HG02840 (cell line): ENCODE data around the gene INTS11.
A peak's percentile ranks its signal among the peaks of the same experiment; 100 is the strongest.
"Not testable (repeated sequence)": the region's sequence is repeated elsewhere in the genome, so short reads cannot be mapped to it uniquely, and the experiment has no call there.

Experiments used
- ATAC-seq: cut with Tn5 transposase; IDR thresholded peaks from one replicate; pipeline ENCODE4 v1.9.1; 2021; ENCODE audit warnings: mild to moderate bottlenecking, moderate library complexity, moderate number of reproducible peaks; ENCODE audit not compliant: unreplicated experiment, low FRiP score

Gene INTS11

DNA sequence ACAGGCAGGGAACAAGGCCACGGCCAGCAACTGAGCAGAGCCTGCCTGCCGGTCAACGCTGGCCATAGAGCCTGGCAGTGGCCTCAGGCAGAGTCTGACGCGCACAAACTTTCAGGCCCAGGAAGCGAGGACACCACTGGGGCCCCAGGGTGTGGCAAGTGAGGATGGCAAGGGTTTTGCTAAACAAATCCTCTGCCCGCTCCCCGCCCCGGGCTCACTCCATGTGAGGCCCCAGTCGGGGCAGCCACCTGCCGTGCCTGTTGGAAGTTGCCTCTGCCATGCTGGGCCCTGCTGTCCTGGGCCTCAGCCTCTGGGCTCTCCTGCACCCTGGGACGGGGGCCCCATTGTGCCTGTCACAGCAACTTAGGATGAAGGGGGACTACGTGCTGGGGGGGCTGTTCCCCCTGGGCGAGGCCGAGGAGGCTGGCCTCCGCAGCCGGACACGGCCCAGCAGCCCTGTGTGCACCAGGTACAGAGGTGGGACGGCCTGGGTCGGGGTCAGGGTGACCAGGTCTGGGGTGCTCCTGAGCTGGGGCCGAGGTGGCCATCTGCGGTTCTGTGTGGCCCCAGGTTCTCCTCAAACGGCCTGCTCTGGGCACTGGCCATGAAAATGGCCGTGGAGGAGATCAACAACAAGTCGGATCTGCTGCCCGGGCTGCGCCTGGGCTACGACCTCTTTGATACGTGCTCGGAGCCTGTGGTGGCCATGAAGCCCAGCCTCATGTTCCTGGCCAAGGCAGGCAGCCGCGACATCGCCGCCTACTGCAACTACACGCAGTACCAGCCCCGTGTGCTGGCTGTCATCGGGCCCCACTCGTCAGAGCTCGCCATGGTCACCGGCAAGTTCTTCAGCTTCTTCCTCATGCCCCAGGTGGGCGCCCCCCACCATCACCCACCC lies 6.9 kb upstream of the INTS11 start, which contains the start of gene TAS1R3:
TAS1R3 (plus strand) TSS at position 213 of the 898 bp plus-strand sequence; CDS start at position 279, 66 bp downstream.
- no peak for ATAC-seq

DNA sequence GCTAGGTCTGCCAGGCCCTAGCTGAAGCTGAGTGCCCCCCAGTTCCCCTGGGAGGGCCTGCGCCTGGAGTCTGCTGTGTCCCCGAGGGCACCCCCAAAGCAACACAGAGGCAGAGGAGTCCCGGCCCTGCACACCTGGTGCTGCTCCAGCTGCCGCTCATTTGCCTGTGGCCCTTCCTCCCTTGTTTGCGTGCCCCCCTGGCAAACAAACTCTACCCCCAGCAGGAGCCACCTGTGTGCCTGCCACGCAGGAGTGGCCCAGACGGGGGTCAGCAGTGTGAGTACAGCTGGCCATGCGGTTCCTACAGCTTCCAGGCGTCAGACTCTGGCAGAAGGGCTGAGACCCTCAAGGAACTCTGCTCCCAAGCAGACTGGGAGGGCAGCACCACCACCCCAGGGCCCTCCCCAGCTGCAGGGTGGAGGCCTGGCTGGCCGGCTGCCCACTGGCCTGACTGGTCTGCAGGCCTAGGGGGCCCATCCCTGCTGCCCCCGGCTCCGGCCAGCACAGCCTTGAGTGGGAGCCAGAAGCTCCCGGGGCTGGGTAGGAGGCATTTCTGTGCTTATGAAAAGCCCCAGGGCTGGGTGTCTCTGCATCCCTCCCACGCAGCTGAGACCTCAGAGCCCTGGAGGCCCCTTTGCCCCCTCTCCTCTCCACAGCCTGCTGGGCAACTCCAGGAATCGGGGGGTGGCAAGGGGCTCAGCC lies 6.1 kb upstream of the INTS11 start:
- ATAC-seq: no peak

DNA sequence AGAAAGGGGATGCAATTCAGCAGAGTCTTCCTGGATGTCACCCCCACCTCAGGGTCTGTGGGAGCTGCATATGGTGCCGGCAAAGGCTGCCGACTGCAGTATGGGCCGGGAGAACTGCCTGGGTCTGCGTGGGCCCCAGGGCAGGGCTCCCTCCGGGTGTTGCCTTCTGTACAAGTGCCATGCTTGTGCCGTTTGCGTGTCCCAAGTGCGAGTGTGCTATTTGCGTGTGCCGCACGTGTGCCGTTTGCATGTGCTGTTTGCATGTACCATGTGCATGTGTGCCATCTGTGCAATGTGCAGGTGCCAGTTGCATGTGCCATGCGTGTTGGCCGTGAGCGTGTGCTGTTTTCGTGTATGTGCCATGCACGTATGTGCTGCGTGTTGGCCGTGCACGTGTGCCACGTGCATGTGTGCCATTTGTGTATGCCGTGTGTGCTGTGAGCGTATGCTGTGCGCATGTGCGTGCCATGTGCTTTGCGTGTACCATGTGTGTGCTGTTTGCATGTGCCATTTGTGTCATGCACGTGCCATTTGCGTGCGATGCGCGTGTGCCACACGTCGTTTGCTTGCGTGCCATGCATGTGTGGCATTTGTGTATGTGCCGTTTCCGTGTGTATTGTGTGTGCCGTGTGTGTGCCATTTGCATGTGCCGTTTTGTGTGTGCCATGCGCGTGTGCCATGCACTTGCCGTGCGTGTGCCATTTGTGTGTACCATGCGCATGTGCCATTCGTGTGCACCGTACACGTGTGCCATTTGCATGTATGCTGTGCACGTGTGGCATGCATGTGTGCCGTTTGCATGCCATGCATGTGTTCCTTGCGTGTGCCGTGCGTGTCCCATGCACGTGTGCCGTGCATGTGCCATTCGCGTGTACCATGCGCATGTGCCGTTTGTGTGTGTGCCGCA lies 5.1 kb upstream of the INTS11 start:
- ATAC-seq: no peak

DNA sequence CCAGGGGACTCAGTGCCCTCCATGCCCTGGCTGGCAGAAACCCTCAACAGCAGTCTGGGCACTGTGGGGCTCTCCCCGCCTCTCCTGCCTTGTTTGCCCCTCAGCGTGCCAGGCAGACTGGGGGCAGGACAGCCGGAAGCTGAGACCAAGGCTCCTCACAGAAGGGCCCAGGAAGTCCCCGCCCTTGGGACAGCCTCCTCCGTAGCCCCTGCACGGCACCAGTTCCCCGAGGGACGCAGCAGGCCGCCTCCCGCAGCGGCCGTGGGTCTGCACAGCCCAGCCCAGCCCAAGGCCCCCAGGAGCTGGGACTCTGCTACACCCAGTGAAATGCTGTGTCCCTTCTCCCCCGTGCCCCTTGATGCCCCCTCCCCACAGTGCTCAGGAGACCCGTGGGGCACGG lies 3.8 kb upstream of the INTS11 start:
- no peak for ATAC-seq

DNA sequence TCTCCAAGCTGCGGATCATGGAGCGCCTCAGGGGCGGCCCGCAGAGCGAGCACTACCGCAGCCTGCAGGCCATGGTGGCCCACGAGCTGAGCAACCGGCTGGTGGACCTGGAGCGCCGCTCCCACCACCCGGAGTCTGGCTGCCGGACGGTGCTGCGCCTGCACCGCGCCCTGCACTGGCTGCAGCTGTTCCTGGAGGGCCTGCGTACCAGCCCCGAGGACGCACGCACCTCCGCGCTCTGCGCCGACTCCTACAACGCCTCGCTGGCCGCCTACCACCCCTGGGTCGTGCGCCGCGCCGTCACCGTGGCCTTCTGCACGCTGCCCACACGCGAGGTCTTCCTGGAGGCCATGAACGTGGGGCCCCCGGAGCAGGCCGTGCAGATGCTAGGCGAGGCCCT lies 2.8 kb upstream of the INTS11 start:
- no peak for ATAC-seq

DNA sequence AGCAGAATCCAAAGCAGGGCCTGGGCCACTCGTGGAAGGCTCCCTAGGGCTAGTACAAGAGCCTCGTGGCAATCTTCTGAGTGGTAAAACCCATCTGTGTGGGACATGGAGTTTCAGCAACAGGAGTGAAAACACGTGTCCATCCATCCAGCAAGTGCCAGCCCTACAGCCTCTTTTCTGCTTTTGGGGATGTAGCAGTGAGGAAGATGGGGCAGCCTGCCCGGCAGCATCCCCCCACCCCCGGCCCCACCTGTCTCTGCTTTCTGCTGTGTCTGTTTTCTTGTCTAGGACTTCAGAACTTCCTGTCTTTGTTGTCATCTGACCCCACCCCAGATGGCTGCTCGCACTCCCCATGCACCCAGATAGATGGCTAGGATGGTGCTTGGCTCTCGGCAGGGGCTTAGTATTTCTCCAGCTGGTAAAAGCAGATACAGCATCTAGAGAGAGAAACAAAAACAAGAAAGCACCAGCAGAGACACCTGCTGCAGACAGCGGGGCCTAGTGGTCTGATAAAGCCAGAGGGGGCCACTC lies 1.7 kb upstream of the INTS11 start:
- no peak for ATAC-seq

DNA sequence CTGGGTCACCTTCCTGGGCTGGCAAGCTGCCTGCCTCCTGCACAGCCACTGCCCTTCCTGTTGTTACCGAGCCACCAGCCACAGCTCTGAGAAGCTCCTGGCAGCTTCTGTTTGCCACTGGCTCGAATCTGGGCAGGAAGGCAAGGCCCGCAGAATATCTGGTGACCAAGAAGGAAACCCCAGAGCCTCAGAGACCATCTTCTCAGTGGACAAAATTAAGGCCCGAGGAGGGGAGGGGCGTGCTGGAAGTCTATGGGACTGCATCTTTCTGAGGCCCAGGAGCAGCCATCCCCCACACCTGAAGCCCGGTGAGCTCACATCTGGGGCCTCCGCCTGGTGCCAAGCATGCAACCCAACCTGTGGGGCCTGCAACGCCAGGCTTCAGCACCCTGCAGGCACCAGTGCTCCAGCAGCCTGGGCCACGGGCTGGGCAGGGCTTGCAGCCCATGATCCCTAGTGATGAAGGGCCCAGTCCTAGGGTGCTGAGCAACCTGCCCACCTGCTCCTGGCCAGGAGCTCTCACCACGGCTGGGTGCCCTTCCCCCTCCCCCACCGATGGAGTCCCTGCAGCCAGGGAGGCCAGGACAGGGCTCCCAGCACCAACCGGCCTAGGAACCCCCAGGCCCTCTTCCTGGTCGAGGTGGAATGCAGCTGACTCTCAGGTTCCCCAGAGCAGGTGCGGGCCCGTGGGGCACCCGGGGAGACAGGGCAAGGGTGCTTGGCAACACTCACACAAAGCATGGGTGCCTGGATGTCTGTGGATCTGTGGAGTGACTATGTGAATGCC lies 1.0 kb upstream of the INTS11 start:
- ATAC-seq: no peak

DNA sequence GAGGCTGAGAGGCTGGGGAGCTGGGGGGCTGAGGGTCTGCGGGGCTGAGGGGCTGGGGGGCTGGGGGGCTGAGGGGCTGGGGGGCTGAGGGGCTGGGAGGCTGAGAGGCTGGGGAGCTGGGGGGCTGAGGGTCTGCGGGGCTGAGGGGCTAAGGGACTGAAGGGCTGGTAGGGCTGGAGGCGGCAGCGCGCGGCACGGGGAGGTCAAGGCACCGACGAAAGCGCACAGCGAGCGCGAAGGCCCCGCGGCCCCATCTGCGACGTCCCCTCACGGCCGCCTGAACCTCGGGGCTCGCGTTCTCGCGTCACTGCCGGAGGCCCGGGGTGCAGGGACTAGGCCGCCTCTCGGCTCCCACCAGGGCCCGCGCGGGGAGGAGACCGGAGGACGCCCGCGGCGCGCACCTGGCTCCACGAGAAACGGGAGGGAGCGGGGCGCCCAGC lies 356 bp downstream of the INTS11 start:
- peak; percentile 28 for ATAC-seq

DNA sequence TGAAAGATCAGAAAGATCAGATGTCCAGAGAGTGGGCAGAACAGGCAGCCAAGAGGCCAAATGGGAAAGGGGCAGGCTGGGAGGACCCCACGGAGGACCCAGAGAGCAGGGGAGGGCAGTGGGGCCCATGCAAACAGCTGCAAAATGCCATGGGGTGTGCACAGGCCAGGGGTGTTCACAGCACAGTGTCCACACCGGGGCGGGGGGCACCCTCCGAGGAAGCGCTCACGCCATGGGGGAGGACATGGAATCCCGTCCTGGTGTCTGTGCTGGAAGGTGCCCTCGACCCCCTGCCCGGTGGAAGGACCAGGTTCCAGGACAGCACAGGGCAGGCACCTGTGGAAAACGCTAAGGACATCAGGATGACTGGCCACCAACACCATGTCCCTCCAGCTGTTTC lies 1.5 kb downstream of the INTS11 start:
- ATAC-seq: no peak

DNA sequence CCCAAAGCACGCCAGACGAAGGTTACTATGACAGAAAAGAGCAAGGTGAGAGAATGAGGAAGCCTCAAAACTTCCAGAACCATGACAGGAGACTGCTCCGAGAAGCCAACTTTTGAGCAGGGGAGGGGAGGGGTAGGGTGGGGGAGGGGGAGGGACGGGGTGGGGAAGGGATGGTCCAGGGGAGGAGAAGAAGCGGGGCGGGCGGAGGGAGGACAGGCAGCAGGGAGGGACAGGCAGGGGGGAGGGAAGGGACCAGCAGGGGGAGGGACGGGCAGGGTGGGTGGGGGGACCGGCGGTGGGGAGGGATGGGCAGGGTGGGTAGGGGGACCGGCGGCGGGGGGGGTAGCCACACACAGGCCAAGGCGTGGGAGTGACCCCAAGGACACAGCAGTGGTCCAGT lies 2.0 kb downstream of the INTS11 start:
- ATAC-seq: no peak

DNA sequence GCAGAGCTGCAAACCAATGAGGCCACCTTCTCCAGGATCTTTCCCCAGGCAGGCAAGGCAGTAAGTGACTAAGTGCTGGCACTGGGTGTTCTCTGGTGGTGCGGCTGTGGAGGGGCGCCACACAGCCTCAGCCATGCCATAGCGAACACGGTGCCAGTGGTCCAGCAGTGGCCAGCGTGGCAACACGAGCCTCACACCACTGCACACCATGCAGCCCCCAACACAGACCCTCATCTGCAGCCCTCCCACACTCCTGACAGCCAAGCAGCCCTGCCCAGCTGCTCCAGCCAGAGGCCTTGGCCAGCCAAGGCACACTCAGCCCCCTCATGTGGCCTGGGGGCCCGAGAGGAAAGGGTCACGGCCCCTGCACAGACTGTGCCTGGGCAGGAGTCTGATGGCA lies 3.0 kb downstream of the INTS11 start:
- ATAC-seq: no peak

DNA sequence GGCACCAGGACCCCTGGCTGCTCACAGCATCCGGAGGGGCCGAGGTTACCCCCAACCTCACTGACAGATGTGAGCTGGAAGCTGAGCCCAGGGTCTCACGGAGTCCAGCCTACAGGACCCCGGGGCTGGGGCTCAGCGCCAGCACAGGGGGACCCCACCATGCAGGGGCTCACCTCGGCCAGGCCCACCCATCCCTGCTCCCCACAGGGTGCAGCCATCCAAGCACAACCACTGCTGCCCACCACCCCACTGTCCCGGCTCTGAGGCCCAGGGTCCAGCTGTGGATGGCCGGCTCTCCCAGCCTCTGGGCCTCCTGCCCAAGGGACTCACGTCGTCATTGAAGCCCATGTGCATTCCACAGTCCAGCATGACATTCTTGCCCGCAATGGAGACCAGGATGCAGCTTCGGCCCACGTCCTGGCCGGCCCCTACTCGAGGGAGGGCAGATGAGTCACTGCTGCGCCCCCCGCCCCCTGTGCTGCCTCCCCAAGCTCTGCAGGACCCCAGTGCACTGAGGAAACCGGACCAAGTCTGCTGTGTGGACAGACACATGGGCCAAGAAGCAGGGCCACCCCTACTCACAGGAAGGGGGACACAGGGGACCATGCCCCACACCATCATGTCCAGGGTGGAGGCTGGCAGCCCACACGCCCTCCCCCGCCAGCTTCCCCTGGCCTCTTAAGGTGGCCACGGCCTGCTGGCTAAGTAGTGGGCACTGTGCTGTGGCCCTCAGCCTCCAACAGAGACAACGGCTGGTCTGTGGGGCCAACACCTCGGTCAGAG lies 3.6 kb downstream of the INTS11 start:
- no peak for ATAC-seq

DNA sequence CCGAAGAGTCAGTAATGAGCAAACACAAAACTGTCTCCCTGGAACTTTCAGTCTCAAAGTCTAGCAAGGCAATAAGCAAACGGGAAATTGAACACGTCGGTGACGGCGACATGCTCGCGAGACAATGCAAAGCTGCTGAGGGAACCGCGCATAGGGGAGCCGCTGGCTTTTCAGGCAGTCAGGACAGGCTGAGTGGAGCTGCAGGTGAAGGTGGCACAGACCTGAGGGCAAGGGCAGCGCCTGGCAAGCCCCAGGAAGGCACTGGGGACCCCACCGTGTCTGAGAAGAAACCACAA lies 4.9 kb downstream of the INTS11 start:
- ATAC-seq: no peak

DNA sequence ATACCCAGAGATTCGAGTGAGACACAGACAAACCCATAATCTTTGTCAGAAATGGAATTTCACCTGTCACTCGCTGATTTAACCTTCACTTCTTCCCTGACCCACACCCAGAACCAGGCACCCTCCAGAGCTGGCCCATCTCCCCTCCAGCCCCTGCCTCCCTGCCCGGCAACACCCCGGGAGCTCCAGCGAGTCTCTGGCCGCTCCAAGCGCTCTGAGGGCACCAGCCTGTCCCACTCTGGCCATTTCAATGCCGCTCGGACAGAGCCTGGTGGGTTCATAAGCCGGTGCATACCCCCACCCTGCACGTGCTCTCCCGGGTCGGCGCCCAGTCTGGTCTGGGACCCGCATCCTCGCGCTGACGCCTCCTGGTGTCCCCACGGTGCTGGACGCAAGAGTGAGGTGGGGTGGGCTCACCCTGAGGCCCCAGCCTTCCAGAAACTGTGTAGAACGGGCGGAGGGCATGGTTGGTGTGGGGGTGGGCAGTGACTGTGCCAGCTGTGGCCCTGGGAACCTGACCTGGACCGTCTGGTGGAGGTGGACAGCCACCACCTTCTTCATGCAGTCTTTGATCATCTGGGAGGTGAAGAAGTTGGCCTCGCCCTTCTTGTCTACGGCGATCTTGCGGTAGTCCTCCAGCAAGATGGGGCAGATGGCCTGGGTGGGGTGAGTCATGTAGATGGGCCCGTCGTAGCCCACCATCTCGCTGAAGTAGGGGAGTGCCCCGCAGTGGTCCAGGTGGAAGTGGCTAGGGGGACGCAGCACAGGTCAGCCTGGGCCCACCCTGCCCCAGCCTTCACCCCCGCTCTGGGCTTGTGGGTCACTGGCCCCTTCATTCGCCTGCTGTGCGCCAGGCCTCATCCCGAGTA lies 5.4 kb downstream of the INTS11 start:
- ATAC-seq: no peak

DNA sequence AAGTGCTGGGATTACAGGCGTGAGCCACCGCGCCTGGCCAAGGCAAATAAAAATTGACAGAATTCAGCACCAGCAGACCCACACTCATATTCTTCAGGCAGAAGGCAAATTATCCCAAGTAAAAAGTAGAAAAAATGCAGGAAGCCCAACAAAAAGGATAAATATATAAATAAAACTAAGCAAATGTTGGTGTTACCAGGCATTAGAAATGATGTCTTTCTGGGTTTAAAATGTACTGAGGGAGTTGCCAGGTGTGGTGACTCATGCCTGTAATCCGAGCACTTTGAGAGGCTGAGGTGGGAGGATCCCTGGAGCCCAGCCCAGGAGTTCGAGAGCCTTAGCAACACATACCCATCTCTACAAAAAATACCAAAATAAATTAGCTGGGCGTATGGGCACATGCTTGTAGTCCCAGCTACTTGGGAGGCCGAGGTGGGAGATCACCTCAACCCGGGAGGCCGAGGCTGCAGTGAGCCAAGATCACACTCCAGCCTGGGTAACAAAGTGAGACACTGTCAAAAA lies 6.3 kb downstream of the INTS11 start:
- no peak for ATAC-seq

DNA sequence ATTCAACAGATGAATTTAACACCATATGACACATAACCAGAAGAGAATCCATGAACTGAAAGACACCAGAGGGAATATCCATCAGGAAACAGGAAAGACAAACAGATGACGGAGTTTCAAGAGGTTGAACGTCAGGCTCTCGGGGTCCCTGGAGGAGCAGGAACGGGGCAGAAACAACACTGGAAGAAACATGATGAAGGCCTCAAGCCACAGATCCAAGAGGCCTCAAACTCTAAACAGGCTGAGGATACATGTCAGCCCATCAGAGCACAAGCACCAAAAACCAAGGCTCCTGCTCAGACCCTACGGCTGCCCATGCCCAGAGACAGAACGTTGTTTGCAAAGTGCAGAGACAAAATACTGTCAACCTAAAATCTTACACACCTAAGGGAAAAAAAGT lies 7.0 kb downstream of the INTS11 start:
- ATAC-seq: no peak

DNA sequence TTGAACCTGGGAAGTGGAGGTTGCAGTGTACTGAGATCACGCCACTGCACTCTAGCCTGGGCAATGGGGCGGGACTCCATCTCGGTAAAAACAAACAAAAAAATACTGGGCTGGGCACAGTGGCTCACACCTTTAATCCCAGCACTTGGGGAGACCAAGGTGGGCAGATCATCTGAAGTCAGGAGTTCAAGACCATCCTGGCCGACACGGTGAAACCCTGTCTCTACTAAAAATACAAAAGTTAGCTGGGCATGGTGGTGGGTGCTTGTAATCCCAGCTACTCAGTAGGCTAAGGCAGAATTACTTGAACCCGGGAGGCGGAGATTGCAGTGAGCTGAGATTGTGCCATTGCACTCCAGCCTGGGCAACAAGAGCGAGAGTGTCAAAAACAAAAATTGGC lies 8.3 kb downstream of the INTS11 start:
- ATAC-seq: not testable (repeated sequence)

DNA sequence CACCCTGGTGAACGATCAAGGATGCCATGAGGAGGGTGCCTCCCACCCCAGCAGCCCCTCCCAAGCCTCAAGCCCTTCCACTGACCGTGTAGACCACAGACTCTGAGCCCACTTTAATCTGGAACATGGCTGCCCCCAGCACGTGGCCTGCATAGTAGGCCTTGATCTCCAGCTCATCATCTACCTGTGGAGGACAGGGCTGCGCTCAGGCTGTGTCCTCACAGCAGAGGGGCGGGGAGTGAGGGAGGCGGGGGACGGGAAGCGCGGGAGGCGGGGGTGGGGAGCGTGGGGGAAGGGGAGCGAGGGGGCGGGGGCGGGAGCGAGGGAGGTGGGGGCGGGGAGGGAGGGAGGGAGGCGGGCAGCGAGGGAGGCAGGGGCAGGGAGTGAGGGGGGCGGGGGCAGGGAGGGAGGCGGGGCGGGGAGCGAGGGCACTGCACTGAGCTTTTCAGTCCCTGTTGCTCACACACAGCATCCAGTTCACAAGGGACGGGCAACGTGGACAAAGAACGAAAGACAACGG lies 9.0 kb downstream of the INTS11 start:
- ATAC-seq: no peak
